ENCODE results near the gene SHKBP1.
A peak's percentile ranks its signal among the peaks of the same experiment; 100 is the strongest.

The SHKBP1 gene

GRCh38 chr19:40601134-40601974 lies 24.7 kb downstream of the SHKBP1 start, which contains the start of gene LTBP4:
Gene LTBP4 (plus strand): TSS chr19:40601369. CDS start chr19:40601388, 19 bp downstream.
- no peak for DNase-seq

GRCh38 chr19:40603071-40603388 lies 26.4 kb downstream of the SHKBP1 start:
- DNase-seq: no peak

- peak; percentile 90 to 91 for DNase-seq
These were observed 26.9 kb downstream of the SHKBP1 start for GRCh38 chr19:40603389-40604170.

GRCh38 chr19:40604171-40604646 lies 27.5 kb downstream of the SHKBP1 start:
- no peak for DNase-seq

GRCh38 chr19:40604647-40605215 lies 28.1 kb downstream of the SHKBP1 start:
- DNase-seq: no peak

- peak; percentile 52 to 59 for DNase-seq
These were observed 28.7 kb downstream of the SHKBP1 start for GRCh38 chr19:40605216-40605971.

GRCh38 chr19:40607311-40608239 lies 30.9 kb downstream of the SHKBP1 start:
- no peak for DNase-seq

- no peak for DNase-seq
These were observed 31.6 kb downstream of the SHKBP1 start for GRCh38 chr19:40608240-40608621.

GRCh38 chr19:40608957-40609356 lies 32.3 kb downstream of the SHKBP1 start:
- no peak for DNase-seq

GRCh38 chr19:40609561-40610395 lies 33.1 kb downstream of the SHKBP1 start:
- DNase-seq: peak; percentile 72 to 84

- DNase-seq: peak; percentile 46 to 54
These were observed 33.9 kb downstream of the SHKBP1 start for GRCh38 chr19:40610396-40611064.

GRCh38 chr19:40611096-40611495 lies 34.4 kb downstream of the SHKBP1 start:
- no peak for DNase-seq

GRCh38 chr19:40611900-40612698 lies 35.4 kb downstream of the SHKBP1 start:
- DNase-seq: no peak

GRCh38 chr19:40612831-40613689 lies 36.4 kb downstream of the SHKBP1 start:
- no peak for DNase-seq

GRCh38 chr19:40613690-40614621 lies 37.3 kb downstream of the SHKBP1 start:
- DNase-seq: no peak

- no peak for DNase-seq
These were observed 38.1 kb downstream of the SHKBP1 start for GRCh38 chr19:40614622-40615411.
